Upper lobe of left lung (tissue), 6 donors: ENCODE results near the gene AMZ1. TPM values are rescaled to one million over a fixed set of nuclear protein-coding genes. Genes with fewer than 3 reads are reported as not detected.

Source experiments
- ATAC-seq, 2 donors: fragments of 200-7000 bp; cut with Tn5 transposase; one replicate each; pipeline ENCODE4 v1.9.1; 2022; ENCODE audit warnings: mild to moderate bottlenecking in 2 of 2, moderate library complexity in 2 of 2; ENCODE audit not compliant: low FRiP score in 2 of 2
- DNase-seq, 2 donors: peaks; one replicate each; pipeline ENCODE4 v3.0.0-alpha.2; 2019 to 2020
- H3K27ac ChIP-seq, 4 donors: fragments of 200-600 bp; sonication (generic); one replicate each; pipeline ENCODE4 v1.5.1; 2016 to 2019
- H3K27me3 ChIP-seq, 4 donors: fragments of 200-600 bp; sonication (generic); one replicate each; pipeline ENCODE4 v1.5.1; 2017 to 2019
- H3K36me3 ChIP-seq, 4 donors: fragments of 200-600 bp; sonication (generic); one replicate each; pipeline ENCODE4 v1.5.1; 2016 to 2019
- H3K4me1 ChIP-seq, 4 donors: fragments of 200-600 bp; sonication (generic); one replicate each; pipeline ENCODE4 v1.5.1; 2018 to 2019
- H3K4me3 ChIP-seq, 4 donors: fragments of 200-600 bp; sonication (generic); one replicate each; pipeline ENCODE4 v1.5.1; 2017 to 2019; ENCODE audit warnings: mild to moderate bottlenecking in 2 of 4, moderate library complexity in 1 of 4
- H3K9me3 ChIP-seq, 4 donors: fragments of 200-600 bp; sonication (generic); one replicate each; pipeline ENCODE4 v1.5.1; 2018 to 2019
- EP300 ChIP-seq, 4 donors: sonication (generic); formaldehyde crosslinking; IDR thresholded peaks; one replicate each; pipeline ENCODE4 v1.5.1; 2017; ENCODE audit warnings: antibody characterized with exemption in 4 of 4, control low read depth in 2 of 4
- POLR2A ChIP-seq, 4 donors: fragments of 450-650 bp; IDR thresholded peaks; one replicate each; pipeline ENCODE4 v1.5.1; 2016 to 2017; ENCODE audit warnings: antibody characterized with exemption in 4 of 4, mild to moderate bottlenecking in 2 of 4
- POLR2AphosphoS5 ChIP-seq, 2 donors: sonication (generic); formaldehyde crosslinking; IDR thresholded peaks; one replicate each; pipeline ENCODE4 v1.5.1; 2017; ENCODE audit warnings: antibody characterized with exemption in 2 of 2
- WGBS, 2 donors: methylation state at CpG; one replicate each; pipeline ENCODE4 v1.1.5; 2017 to 2018; 5-methylcytosine and 5-hydroxymethylcytosine counted together
- total RNA-seq, 6 donors: library from RNA; depleted of rRNA in 4 of 6; stranded (reverse); fragments of >200 nt in 4 of 6; gene quantifications; one replicate each; pipeline versions ENCODE4 v1.1.0 to v1.2.1, GENCODE V29; 2016 to 2021
- TF ChIP-seq, protein P1 (sequence below), 6 experiments: fragments of 450-650 bp in 4 of 6; fragments of 200-600 bp in 2 of 6; sonication (generic) in 2 of 6; IDR thresholded peaks; one replicate each; pipeline ENCODE4 v1.5.1; 2016 to 2019; ENCODE audit warnings: antibody characterized with exemption in 6 of 6
- donor health status: DM: no; HTN: no; CAD: no; lungs with moderate emphysema.
- donor health status: DM: no; HTN: yes; CAD: no; lungs with severe emphysema.

AMZ1 gene
- total RNA-seq, 6 donors from 2014 or later: 0.30 to 16.6 (median 5.3) TPM

GRCh38 chr7:2714636-2715035 is 26.6 kb downstream of the AMZ1 start:
- H3K27me3 ChIP-seq: no peaks in the 10 kb centered on the region
- ATAC-seq (no peak), DNase-seq (no peak)
- 74 to 96% methylated on average over 9 of the region's 9 CpGs for WGBS, 2 donors
- no peaks in the 10 kb centered on the region for H3K36me3 ChIP-seq
- H3K4me1 ChIP-seq: peaks cover 16 to 57% (median 39%) of the 10 kb centered on the region in 4 donors
- no peak overlapping the region for H3K27ac ChIP-seq
- no peaks in the 10 kb centered on the region for H3K9me3 ChIP-seq
- H3K4me3 ChIP-seq: no peak overlapping the region
- TF ChIP-seq EP300 (IDR thresholded peaks at IDR 0.05) (no peak), POLR2A (IDR thresholded peaks at IDR 0.05) (no peak), POLR2AphosphoS5 (IDR thresholded peaks at IDR 0.05) (no peak)
- TF ChIP-seq, protein P1, sequence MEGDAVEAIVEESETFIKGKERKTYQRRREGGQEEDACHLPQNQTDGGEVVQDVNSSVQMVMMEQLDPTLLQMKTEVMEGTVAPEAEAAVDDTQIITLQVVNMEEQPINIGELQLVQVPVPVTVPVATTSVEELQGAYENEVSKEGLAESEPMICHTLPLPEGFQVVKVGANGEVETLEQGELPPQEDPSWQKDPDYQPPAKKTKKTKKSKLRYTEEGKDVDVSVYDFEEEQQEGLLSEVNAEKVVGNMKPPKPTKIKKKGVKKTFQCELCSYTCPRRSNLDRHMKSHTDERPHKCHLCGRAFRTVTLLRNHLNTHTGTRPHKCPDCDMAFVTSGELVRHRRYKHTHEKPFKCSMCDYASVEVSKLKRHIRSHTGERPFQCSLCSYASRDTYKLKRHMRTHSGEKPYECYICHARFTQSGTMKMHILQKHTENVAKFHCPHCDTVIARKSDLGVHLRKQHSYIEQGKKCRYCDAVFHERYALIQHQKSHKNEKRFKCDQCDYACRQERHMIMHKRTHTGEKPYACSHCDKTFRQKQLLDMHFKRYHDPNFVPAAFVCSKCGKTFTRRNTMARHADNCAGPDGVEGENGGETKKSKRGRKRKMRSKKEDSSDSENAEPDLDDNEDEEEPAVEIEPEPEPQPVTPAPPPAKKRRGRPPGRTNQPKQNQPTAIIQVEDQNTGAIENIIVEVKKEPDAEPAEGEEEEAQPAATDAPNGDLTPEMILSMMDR (IDR thresholded peaks at IDR 0.05): no peak

GRCh38 chr7:2715341-2716231 is 27.6 kb downstream of the AMZ1 start:
- Histone ChIP-seq H3K9me3 (no peaks in the 10 kb centered on the region), H3K4me1 (peaks cover 14 to 47% (median 33%) of the 10 kb centered on the region in 4 donors), H3K36me3 (peaks cover 0 to under 1% (median 0%) of the 10 kb centered on the region in 4 donors), H3K27me3 (no peaks in the 10 kb centered on the region), H3K27ac (peak overlapping the region in 1 of 4 donors; percentile 28), H3K4me3 (no peak overlapping the region)
- ATAC-seq (no peak), DNase-seq (no peak)
- TF ChIP-seq EP300 (IDR thresholded peaks at IDR 0.05): no peak
- peak in 1 of 4 donors; percentile 34 for TF ChIP-seq POLR2A (IDR thresholded peaks at IDR 0.05)
- WGBS, 2 donors: 65 to 70% methylated on average over 22 of the region's 22 CpGs

DNA sequence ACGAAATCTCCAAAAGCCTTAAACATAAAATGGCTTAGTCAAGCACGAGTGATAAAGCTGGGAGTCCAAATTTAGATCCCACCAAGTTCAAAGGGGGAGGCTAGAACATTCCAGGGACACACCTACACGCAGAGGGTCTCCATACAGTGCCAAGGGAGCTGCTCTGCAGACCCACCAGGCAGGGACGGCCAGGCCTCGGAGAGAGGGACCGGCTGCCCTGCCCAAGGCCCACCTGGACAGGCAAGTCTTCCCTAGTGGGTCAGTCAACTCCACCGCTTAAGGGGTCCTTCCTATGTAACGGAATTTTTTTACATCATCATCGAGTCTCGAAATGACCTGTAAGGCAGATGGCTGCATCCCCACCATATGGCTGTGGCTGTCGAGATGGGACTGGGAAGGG is 28.5 kb downstream of the AMZ1 start:
- H3K9me3 ChIP-seq: no peaks in the 10 kb centered on the region
- H3K36me3 ChIP-seq: peaks cover 0 to 5% (median 0%) of the 10 kb centered on the region in 4 donors
- DNase-seq (no peak), ATAC-seq (no peak)
- peaks cover 14 to 38% (median 26%) of the 10 kb centered on the region in 4 donors for H3K4me1 ChIP-seq
- WGBS, 2 donors: 79 to 88% methylated on average over 6 to 11 of the region's 11 CpGs
- no peaks in the 10 kb centered on the region for H3K27me3 ChIP-seq
- TF ChIP-seq POLR2A (IDR thresholded peaks at IDR 0.05) (no peak), POLR2AphosphoS5 (IDR thresholded peaks at IDR 0.05) (no peak), EP300 (IDR thresholded peaks at IDR 0.05) (no peak)
- TF ChIP-seq, protein P1 (IDR thresholded peaks at IDR 0.05): no peak
- no peak overlapping the region for H3K4me3 ChIP-seq
- no peak overlapping the region for H3K27ac ChIP-seq

DNA sequence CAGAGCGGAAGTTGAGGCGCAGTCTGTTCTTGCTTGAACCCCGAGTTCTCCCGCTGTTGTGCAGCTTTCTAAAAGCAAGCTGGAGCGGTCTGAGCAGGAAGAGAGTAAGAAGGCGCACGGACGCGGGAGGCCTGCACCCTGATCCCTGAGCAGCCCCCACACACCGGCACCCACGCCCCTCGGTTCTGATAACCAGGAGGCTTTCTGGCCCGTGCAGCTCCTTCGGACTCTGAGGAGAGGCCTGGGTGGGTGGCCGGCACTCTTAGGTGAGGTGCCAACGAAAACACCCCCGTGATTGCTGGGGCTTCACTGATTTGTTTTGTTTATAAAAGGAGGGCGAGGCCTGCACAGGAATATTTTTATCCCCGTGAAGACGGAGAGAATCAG is 28.9 kb downstream of the AMZ1 start:
- Histone ChIP-seq H3K9me3 (no peaks in the 10 kb centered on the region), H3K4me3 (no peak overlapping the region), H3K36me3 (peaks cover 0 to 5% (median 0%) of the 10 kb centered on the region in 4 donors), H3K4me1 (peaks cover 14 to 37% (median 24%) of the 10 kb centered on the region in 4 donors), H3K27ac (peak overlapping the region in 2 of 4 donors; percentile 23 to 37), H3K27me3 (no peaks in the 10 kb centered on the region)
- WGBS, 2 donors: 68 to 76% methylated on average over 14 to 20 of the region's 20 CpGs
- ATAC-seq (no peak), DNase-seq (no peak)
- TF ChIP-seq, protein P1 (IDR thresholded peaks at IDR 0.05): no peak
- no peak for TF ChIP-seq EP300 (IDR thresholded peaks at IDR 0.05)
- no peak for TF ChIP-seq POLR2AphosphoS5 (IDR thresholded peaks at IDR 0.05)
- no peak for TF ChIP-seq POLR2A (IDR thresholded peaks at IDR 0.05)
